H1 (cell line): ENCODE measurements around the gene ZNF768. TPM values are rescaled to one million over a fixed set of nuclear protein-coding genes. Genes with fewer than 3 reads are reported as not detected.

ENCODE experiments used
- CHD1 ChIP-seq: IDR thresholded peaks from 2 replicates; pipeline ENCODE4 v1.6.1; 2012; ENCODE audit warnings: low read depth, low read length, improper control_type of control experiment
- FOSL1 ChIP-seq: IDR thresholded peaks from 2 replicates; pipeline ENCODE4 v1.6.1; 2011; ENCODE audit warnings: mild to moderate bottlenecking, low read depth, low read length, moderate library complexity; ENCODE audit not compliant: insufficient read depth
- MAX ChIP-seq: IDR thresholded peaks from 2 replicates; pipeline ENCODE4 v1.6.1; 2012; ENCODE audit warnings: inconsistent platforms
- NANOG ChIP-seq: IDR thresholded peaks from 2 replicates; pipeline ENCODE4 v1.6.1; 2011; ENCODE audit warnings: low read length, low read depth, mild to moderate bottlenecking, inconsistent platforms; ENCODE audit not compliant: insufficient read depth, poor library complexity, severe bottlenecking
- SRF ChIP-seq: IDR thresholded peaks from 2 replicates; pipeline ENCODE4 v1.6.1; 2011; ENCODE audit warnings: mild to moderate bottlenecking, low read depth, low read length, moderate library complexity
- TAF1 ChIP-seq: IDR thresholded peaks from 2 replicates; pipeline ENCODE4 v1.6.1; 2011; ENCODE audit warnings: mild to moderate bottlenecking, low read depth, low read length
- polyA plus RNA-seq, 7 experiments: library from polyadenylated mRNA; depleted of rRNA in 3 of 7; stranded (reverse) in 5 of 7; unstranded in 2 of 7; fragments of >200 nt in 5 of 7; fragments of 200-250 nt in 2 of 7; gene quantifications; 1 replicate in 5 of 7; 2 replicates in 1 of 7; 4 replicates in 1 of 7; pipeline versions ENCODE4 v1.2.1 to v1.2.3, GENCODE V29; 2011 to 2013; ENCODE audit warnings: missing spikeins in 2 of 7, mixed read lengths in 2 of 7
- total RNA-seq: library from RNA; stranded (reverse); fragmentation: NEBNext Ultra II Directional; extraction: Animal tissue kit (Norgen Biotek cat#: 25700); gene quantifications from 2 replicates; pipeline ENCODE4 v1.2.1, GENCODE V29; 2021

The ZNF768 gene
- total and polyA plus RNA-seq, 2 of the 8 experiments (the other 6 are each of a cell fraction or from before 2014, with no cell fraction given) = 36.1 to 47.7 TPM

GRCh38 chr16:30565526-30565925 is 39.2 kb upstream of the ZNF768 start (continued):
- no peak for TF ChIP-seq SRF
- TF ChIP-seq CHD1 = no peak
- no peak for TF ChIP-seq NANOG
- no peak for TF ChIP-seq TAF1
- no peak for TF ChIP-seq FOSL1
- no peak for TF ChIP-seq MAX
